Left colon (tissue), 2 donors: ENCODE results near the gene PHACTR4. TPM values are rescaled to one million over a fixed set of nuclear protein-coding genes. Genes with fewer than 3 reads are reported as not detected.
"Not testable (repeated sequence)": the region's sequence is repeated elsewhere in the genome, so short reads cannot be mapped to it uniquely, and the experiment has no call there.

Experiments
- ATAC-seq: fragments of 200-7000 bp; cut with Tn5 transposase; one replicate; pipeline ENCODE4 v1.9.1; 2020; ENCODE audit warnings: mild to moderate bottlenecking, moderate library complexity
- DNase-seq, 2 donors: peaks; one replicate each; pipeline ENCODE4 v3.0.0-alpha.2; 2020
- intact Hi-C, 2 donors: fragments of 100-400 bp; cut with DNase I in 1 of 2; cut with micrococcal nuclease in 1 of 2; formaldehyde crosslinking; loops; one replicate each; pipeline versions ENCODE4 v1.11.2 to v1.14.0; 2022; cut with DNase I, micrococcal nuclease
- total RNA-seq, 2 donors: library from RNA; stranded (reverse); fragmentation: NEBNext Ultra II Directional; extraction: Animal tissue kit (Norgen Biotek cat#: 25700); gene quantifications; one replicate each; pipeline ENCODE4 v1.2.1, GENCODE V29; 2021
- donor health status: DM: no; HTN: no; CAD: no.
- donor health status: DM: yes; HTN: yes; CAD: no.

PHACTR4 gene
- total RNA-seq, 2 donors from 2014 or later: 46.7 to 61.8 TPM

- ATAC-seq (no peak), DNase-seq (no peak)
- intact Hi-C loops: no loop called here
Measured at GRCh38 chr1:28417926-28418637, 48.5 kb downstream of the PHACTR4 start.

DNA sequence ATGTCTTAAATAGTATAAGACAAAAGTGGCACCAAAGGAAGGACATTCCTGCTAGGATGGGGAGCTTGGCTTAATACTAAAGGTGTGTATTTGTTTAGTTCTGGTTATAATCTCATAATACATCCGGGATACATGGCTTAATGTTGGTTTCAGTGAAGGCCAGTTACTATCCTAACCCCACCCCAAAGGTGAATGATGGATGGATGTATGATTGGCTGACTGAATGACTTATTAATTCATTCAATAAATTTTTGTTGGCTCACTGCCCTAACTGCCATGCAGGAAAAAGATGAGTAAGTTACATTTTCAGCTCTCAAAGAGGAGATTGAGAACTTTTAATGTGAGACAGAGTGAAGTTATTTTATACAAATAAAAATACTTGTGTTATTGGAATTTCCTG, 52.2 kb downstream of the PHACTR4 start:
- DNase-seq (no peak), ATAC-seq (no peak)
- intact Hi-C loops: no loop called here

DNA sequence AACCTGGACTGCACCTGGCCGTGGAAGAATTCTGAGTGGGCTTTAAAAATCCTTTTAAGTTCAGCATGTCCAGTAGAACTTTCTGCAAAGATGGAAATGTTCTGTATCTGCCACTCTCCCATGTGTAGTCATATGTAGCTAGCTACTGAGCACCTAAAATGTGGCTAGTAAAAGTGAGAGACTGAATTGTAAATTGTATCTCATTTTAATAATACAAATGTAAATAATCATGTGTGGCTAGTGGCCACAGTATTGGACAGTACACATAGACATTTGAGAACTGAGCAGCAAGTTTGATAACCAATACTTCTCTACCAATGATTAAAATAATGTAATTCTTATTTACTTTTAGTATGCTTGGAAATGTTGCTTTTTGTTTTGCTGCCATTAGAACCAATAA, 57.3 kb downstream of the PHACTR4 start:
- no peak for DNase-seq
- ATAC-seq: no peak
- intact Hi-C loops: no loop called here

DNA sequence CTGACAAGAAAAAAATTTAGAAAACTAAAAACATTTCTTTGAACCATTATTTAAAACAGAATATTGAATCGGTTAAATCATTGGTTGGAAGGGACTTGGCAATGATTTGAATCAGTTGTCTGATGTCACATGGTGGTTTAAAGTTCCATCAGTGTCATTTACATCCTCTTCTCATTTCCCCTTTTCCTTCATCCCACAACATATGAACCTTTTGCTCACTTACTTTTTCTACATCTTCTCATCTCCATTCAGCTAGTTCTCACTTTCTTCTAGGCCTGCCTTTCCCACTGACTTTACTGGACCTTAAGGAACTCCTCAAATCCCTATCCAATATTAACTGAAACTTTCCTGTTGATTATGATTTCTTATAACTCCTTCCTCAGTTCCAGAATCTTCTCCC, 58.5 kb downstream of the PHACTR4 start:
- no peak for DNase-seq
- ATAC-seq: no peak
- intact Hi-C loops: no loop called here

GRCh38 chr1:28428990-28429520, 59.5 kb downstream of the PHACTR4 start:
- DNase-seq (no peak), ATAC-seq (no peak)
- intact Hi-C loops: no loop called here

GRCh38 chr1:28436211-28436769, 66.8 kb downstream of the PHACTR4 start:
- no peak for ATAC-seq
- no peak for DNase-seq
- intact Hi-C loops: no loop called here

GRCh38 chr1:28437264-28437923, 67.9 kb downstream of the PHACTR4 start:
- peak; percentile 16 to 60 for DNase-seq
- ATAC-seq: peak; percentile 89
- intact Hi-C loops: no loop called here

DNA sequence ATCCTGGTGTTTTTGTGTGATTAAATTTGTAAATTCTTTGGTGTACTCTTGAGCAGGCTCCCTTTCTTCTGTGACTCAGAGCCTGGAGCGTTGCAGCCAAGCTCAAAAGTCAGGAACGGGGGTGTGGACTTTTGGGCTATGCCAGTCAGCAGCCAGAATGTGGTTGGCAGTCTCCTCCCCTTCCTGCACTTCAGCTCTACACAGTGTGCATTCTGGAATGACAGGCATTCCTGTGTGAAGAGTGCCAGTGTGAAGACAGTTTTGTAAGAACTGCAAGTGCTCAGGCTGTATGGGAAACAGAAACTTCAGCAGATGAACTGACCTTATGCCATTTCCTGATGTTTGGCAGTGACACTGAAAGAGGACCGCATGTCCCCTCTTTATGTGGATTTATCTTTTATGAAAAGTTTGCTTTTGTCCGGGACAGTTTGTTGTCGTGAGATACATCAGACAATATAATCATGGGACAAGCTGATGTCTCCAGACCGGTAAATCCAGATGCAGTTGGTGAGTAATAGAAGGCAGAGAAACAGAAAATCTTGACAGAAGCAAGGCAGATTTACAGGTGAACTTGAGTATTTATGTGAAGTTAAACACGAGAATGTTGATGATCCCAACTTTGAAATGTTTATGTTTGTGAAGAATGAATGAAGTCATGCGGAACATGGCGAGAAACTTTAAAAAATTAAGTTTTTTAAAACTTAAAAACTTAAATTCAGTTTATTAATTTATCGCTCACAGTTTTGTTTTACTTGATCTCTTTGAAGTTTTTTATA, 68.6 kb downstream of the PHACTR4 start:
- intact Hi-C loops: no loop called here
- ATAC-seq (peak; percentile 94), DNase-seq (peak; percentile 58 to 77)

GRCh38 chr1:28439320-28439719, 69.8 kb downstream of the PHACTR4 start:
- no peak for ATAC-seq
- intact Hi-C loops: no loop called here
- DNase-seq: no peak

- DNase-seq: no peak
- intact Hi-C loops: no loop called here
- no peak for ATAC-seq
Measured at GRCh38 chr1:28441674-28442073, 72.1 kb downstream of the PHACTR4 start.

- intact Hi-C loops: no loop called here
- DNase-seq: no peak
- ATAC-seq: no peak
Measured at GRCh38 chr1:28443550-28443949, 74.0 kb downstream of the PHACTR4 start.

- ATAC-seq: no peak
Measured at GRCh38 chr1:28447679-28448078, 78.1 kb downstream of the PHACTR4 start.

GRCh38 chr1:28448094-28448611, 78.6 kb downstream of the PHACTR4 start:
- ATAC-seq, intact Hi-C loops, DNase-seq: not testable (repeated sequence)

More at GRCh38 chr1:28447679-28448078, 78.1 kb downstream of the PHACTR4 start:
- DNase-seq: no peak
- intact Hi-C loops: no loop called here

DNA sequence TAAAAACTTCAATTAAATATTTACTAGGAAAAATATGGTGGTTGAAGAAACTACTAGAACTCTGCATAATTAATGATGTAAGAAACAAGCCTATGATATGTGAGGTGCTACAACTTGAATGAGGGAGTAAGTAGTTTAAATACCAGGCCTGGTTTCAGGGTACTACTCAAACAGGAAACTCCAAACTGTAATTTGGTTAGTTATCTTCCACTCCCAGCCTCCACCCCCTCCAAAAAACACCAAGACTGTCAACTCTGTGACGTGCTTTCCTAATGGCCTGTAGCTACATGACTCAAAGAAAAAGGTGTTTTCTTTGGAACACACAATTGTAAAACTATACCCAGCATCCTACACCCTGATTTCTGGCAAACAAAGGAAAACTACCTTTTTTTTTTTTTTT, 80.4 kb downstream of the PHACTR4 start:
- no peak for DNase-seq
- ATAC-seq: peak; percentile 18
- intact Hi-C loops: no loop called here

GRCh38 chr1:28450561-28450960, 81.0 kb downstream of the PHACTR4 start:
- intact Hi-C loops: no loop called here
- ATAC-seq: peak; percentile 57
- DNase-seq: no peak

DNA sequence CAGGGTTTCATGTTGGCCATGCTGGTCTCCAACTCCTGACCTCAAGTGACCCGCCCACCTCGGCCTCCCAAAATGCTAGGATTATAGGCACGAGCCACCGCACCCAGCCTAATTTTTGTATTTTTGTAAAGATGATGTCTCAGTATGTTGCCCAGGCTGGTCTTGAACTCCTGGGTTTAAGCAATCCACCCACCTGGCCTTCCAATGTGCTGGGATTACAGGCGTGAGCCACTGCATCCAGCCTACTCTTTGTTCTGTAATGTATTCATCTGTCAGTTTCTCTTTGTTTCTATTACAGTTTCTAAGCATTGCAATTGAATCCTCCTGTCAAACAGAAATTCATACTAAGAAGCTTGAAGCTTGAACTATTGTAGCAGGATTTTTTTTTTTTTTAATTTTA, 81.5 kb downstream of the PHACTR4 start:
- ATAC-seq: no peak
- intact Hi-C loops: no loop called here
- DNase-seq: no peak

GRCh38 chr1:28456078-28456477, 86.5 kb downstream of the PHACTR4 start:
- ATAC-seq (no peak), DNase-seq (no peak)
- intact Hi-C loops: no loop called here

- intact Hi-C loops: no loop called here
- DNase-seq: no peak
- ATAC-seq: peak; percentile 44
Measured at GRCh38 chr1:28457678-28458077, 88.1 kb downstream of the PHACTR4 start.
